ENCODE measurements around the gene RGSL1. TPM values are rescaled to one million over a fixed set of nuclear protein-coding genes. Genes with fewer than 3 reads are reported as not detected.

The RGSL1 gene
- total RNA-seq, 2 experiments from 2014 or later: not detected

GRCh38 chr1:182457844-182458243 is 7.9 kb downstream of the RGSL1 start:
- peaks cover 43% of the 10 kb centered on the region for H3K27me3 Mint-ChIP-seq
- no peaks in the 10 kb centered on the region for H3K36me3 Mint-ChIP-seq (ENCODE audit: low read depth)
- POLR2A ChIA-PET: no interaction called here
- no peak overlapping the region for H3K4me3 Mint-ChIP-seq
- H3K4me1 Mint-ChIP-seq: no peaks in the 10 kb centered on the region
- CTCF ChIA-PET: interaction anchor here (0.6 kb wide), 1 partner anchor 192 kb away, joined by 3 read pairs; no protein-coding TSS in a partner anchor
- H3K9me3 Mint-ChIP-seq: no peaks in the 10 kb centered on the region
- H3K27ac Mint-ChIP-seq: no peak overlapping the region
- DNase-seq: no peak

DNA sequence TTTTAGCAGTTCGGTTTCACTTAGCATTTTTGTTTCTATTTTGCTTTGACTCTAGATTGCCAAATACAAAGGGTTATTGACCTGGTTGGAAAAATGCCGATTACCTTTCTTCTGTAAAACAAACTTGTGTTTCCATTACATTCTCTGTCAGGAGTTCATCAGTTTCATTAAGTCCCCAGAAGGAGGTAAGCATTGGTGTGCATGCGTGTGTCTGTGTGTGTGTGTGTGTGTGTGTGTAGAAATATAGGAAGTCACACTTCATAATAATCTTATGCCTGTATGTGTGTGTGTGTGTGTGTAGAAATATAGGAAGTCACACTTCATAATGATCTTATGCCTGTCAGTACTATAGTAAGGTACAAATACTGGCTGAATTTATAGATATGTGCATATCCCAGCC is 10.0 kb downstream of the RGSL1 start:
- no peak overlapping the region for H3K27ac Mint-ChIP-seq
- POLR2A ChIA-PET: no interaction called here
- no peak for DNase-seq
- CTCF ChIA-PET: no interaction called here
- no peaks in the 10 kb centered on the region for H3K9me3 Mint-ChIP-seq
- no peaks in the 10 kb centered on the region for H3K36me3 Mint-ChIP-seq (ENCODE audit: low read depth)
- peaks cover 34% of the 10 kb centered on the region for H3K27me3 Mint-ChIP-seq
- H3K4me3 Mint-ChIP-seq: no peak overlapping the region
- H3K4me1 Mint-ChIP-seq: no peaks in the 10 kb centered on the region

DNA sequence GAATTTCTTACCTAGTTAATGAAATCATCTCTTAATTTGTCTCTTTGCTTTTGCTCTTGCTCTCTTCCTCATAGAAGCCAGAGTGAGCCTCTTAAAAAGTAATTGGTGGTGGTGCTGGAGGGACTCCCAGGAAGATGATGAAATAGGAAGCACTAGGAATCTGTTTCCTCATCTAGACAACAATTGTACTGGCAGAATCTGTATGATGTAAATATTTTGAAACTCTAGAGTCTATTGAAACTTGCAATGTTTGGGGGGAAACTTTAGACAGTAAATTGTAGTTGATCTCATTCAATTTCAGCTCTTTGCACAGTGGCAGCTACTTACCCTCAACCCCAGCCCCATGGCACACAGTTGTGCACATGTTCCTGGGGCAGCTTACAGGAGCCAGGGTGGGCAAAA is 10.6 kb downstream of the RGSL1 start:
- ChIA-PET POLR2A (no interaction called here), CTCF (no interaction called here)
- DNase-seq: no peak
- no peak overlapping the region for H3K4me3 Mint-ChIP-seq
- no peaks in the 10 kb centered on the region for H3K4me1 Mint-ChIP-seq
- no peaks in the 10 kb centered on the region for H3K9me3 Mint-ChIP-seq
- peaks cover 33% of the 10 kb centered on the region for H3K27me3 Mint-ChIP-seq
- H3K27ac Mint-ChIP-seq: no peak overlapping the region
- H3K36me3 Mint-ChIP-seq (ENCODE audit: low read depth): no peaks in the 10 kb centered on the region

- POLR2A ChIA-PET: no interaction called here
- CTCF ChIA-PET: no interaction called here
- peaks cover 27% of the 10 kb centered on the region for H3K27me3 Mint-ChIP-seq
- DNase-seq: no peak
- no peaks in the 10 kb centered on the region for H3K4me1 Mint-ChIP-seq
- no peaks in the 10 kb centered on the region for H3K36me3 Mint-ChIP-seq (ENCODE audit: low read depth)
- no peak overlapping the region for H3K4me3 Mint-ChIP-seq
- H3K27ac Mint-ChIP-seq: no peak overlapping the region
- peaks cover 3% of the 10 kb centered on the region for H3K9me3 Mint-ChIP-seq
Measured at GRCh38 chr1:182473556-182473955, 23.6 kb downstream of the RGSL1 start.

DNA sequence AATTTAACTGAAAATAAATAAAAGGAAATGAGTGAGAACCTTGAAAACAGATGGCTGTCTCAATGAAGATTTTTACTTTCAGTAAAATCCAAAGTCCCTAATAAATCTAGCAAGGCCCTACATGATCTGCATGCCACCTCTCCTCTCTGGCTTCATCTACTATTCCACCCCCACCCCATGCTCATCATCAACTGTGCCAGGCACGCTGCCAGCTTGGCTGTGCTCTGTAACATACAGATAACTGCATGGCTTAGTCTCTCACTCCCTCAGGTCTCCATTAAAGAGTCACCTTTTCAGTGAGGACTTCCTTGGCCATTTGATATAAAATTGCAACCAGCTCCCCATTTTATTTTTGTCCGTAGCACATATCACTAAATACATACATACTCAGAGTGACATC is 26.7 kb downstream of the RGSL1 start:
- peaks cover 3% of the 10 kb centered on the region for H3K9me3 Mint-ChIP-seq
- H3K4me3 Mint-ChIP-seq: no peak overlapping the region
- CTCF ChIA-PET: no interaction called here
- DNase-seq: no peak
- no peaks in the 10 kb centered on the region for H3K4me1 Mint-ChIP-seq
- H3K36me3 Mint-ChIP-seq (ENCODE audit: low read depth): no peaks in the 10 kb centered on the region
- H3K27ac Mint-ChIP-seq: no peak overlapping the region
- POLR2A ChIA-PET: no interaction called here
- H3K27me3 Mint-ChIP-seq: peaks cover 21% of the 10 kb centered on the region

GRCh38 chr1:182478238-182478637 is 28.3 kb downstream of the RGSL1 start:
- Mint-ChIP-seq H3K27ac (no peak overlapping the region), H3K27me3 (peaks cover 19% of the 10 kb centered on the region), H3K4me3 (no peak overlapping the region), H3K36me3 (ENCODE audit: low read depth) (no peaks in the 10 kb centered on the region), H3K9me3 (peaks cover 3% of the 10 kb centered on the region), H3K4me1 (no peaks in the 10 kb centered on the region)
- ChIA-PET CTCF (interaction anchor here (0.6 kb wide), 2 partner anchors 94 to 454 kb away, joined by 3 read pairs; no protein-coding TSS in a partner anchor), POLR2A (no interaction called here)
- no peak for DNase-seq

DNA sequence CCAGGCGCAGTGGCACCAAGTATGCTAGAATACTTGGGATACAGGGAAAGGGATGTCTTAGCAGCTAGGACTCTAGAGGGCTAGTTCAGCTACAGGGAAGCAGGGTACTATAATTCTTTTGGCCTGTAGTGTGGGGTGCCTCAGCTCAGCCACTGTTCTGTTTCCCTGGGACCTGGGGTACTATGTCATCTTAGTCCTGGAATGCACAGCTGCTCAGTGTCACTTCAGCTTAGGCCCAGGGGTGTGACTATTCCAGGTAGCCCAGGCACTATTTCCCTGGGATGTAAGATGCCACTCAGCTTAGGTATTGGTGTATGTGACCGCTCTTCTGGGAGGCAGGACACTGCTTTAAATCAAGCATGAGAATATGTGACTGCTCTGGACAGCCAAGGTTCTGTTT is 34.1 kb downstream of the RGSL1 start:
- Mint-ChIP-seq H3K4me3 (no peak overlapping the region), H3K4me1 (no peaks in the 10 kb centered on the region), H3K9me3 (no peaks in the 10 kb centered on the region), H3K27ac (no peak overlapping the region), H3K27me3 (peaks cover 8% of the 10 kb centered on the region), H3K36me3 (ENCODE audit: low read depth) (no peaks in the 10 kb centered on the region)
- POLR2A ChIA-PET: no interaction called here
- CTCF ChIA-PET: interaction anchor here (1.0 to 1.7 kb wide), 2 partner anchors 10 to 30 kb away, joined by 3 to 5 read pairs; no protein-coding TSS in a partner anchor
- no peak for DNase-seq

DNA sequence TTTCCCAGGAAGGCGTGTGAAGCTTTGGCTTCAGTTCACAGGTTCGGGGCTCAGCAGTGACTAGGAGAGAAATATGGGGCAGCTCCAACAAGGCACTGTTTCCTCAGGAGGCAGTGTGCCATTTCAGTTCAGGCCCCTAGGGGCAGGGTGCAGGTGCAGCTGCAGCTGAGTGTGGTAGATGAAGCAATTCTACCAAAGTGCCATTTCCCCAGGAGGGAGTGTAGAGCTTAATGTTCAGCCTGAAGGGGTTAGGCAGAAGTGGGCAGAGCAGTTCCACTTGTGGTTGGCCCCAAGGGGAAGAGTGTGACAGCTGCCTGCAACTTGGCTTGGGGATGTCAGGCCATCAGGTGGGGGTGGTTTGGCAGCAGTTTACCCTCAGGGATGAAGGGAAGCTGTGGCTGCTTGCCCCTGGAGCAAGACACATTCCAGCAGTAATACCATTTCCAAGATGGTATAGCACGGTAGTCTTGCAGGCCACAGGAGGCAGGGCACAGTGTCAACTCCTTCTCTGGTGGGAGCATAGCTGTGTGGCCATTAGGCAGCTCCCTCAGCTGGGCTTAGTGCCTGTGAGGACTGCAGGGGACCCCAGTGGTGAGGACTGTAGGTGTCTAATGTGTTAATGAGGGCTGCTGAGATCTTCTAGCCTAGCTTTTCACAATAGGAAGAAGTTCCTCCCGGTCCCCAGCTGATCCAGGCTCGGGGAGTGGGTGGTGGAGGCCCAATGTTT is 34.7 kb downstream of the RGSL1 start:
- Mint-ChIP-seq H3K27me3 (peaks cover 5% of the 10 kb centered on the region), H3K4me3 (no peak overlapping the region), H3K4me1 (no peaks in the 10 kb centered on the region), H3K27ac (no peak overlapping the region), H3K36me3 (ENCODE audit: low read depth) (no peaks in the 10 kb centered on the region), H3K9me3 (no peaks in the 10 kb centered on the region)
- no peak for DNase-seq
- ChIA-PET POLR2A (no interaction called here), CTCF (interaction anchor here (1.0 to 1.7 kb wide), 2 partner anchors 9 to 29 kb away, joined by 3 to 5 read pairs; no protein-coding TSS in a partner anchor)

DNA sequence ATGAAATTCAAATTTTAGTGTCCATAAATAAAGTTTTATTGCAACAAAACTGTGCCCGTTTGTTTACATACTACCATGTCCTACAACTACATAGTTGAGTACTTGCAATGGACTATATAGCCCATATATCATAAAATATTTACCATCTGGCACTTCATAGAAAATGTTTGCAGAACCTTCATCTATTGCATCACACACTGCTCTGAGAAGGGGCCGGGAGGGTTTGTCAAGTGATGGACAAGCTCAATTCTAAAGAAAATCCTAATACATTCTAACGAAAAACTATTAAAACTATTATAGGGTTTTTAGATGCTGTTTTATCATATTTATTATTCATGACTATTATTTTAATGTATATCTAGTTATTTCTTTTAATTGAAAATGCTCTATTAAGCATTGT is 35.9 kb downstream of the RGSL1 start:
- H3K36me3 Mint-ChIP-seq (ENCODE audit: low read depth): no peaks in the 10 kb centered on the region
- no peaks in the 10 kb centered on the region for H3K9me3 Mint-ChIP-seq
- ChIA-PET POLR2A (no interaction called here), CTCF (no interaction called here)
- no peaks in the 10 kb centered on the region for H3K4me1 Mint-ChIP-seq
- H3K4me3 Mint-ChIP-seq: no peak overlapping the region
- peaks cover 3% of the 10 kb centered on the region for H3K27me3 Mint-ChIP-seq
- DNase-seq: no peak
- no peak overlapping the region for H3K27ac Mint-ChIP-seq

DNA sequence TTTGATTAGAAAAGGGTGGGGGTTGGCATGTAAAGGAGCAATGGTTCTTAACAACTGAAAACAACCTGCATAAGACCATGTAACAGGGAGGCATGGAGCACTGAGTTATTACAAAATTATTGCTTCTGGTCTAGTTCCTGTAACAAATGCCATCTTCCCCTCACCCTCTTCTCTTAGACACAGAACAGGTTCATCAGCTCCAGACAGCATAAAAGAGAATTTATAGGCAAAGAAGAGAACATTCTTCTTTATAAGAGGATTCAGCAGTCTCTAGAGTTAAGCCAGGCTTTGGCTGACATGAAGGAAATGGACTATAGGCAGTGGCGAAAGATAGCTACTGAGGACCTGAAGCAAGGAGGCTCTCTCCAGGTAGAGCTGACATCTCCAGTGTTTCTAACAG is 38.9 kb downstream of the RGSL1 start:
- no peak overlapping the region for H3K4me3 Mint-ChIP-seq
- H3K27me3 Mint-ChIP-seq: peaks cover 3% of the 10 kb centered on the region
- no peaks in the 10 kb centered on the region for H3K4me1 Mint-ChIP-seq
- POLR2A ChIA-PET: no interaction called here
- no peaks in the 10 kb centered on the region for H3K9me3 Mint-ChIP-seq
- CTCF ChIA-PET: no interaction called here
- DNase-seq: no peak
- H3K27ac Mint-ChIP-seq: no peak overlapping the region
- no peaks in the 10 kb centered on the region for H3K36me3 Mint-ChIP-seq (ENCODE audit: low read depth)

GRCh38 chr1:182493063-182493462 is 43.1 kb downstream of the RGSL1 start:
- no peaks in the 10 kb centered on the region for H3K4me1 Mint-ChIP-seq
- no peaks in the 10 kb centered on the region for H3K36me3 Mint-ChIP-seq (ENCODE audit: low read depth)
- no peak overlapping the region for H3K27ac Mint-ChIP-seq
- ChIA-PET CTCF (interaction anchor here (2.0 kb wide), 1 partner anchor 9 kb away, joined by 5 read pairs; no protein-coding TSS in a partner anchor), POLR2A (no interaction called here)
- DNase-seq: no peak
- H3K4me3 Mint-ChIP-seq: no peak overlapping the region
- no peaks in the 10 kb centered on the region for H3K9me3 Mint-ChIP-seq
- peaks cover 6% of the 10 kb centered on the region for H3K27me3 Mint-ChIP-seq

- Mint-ChIP-seq H3K4me1 (no peaks in the 10 kb centered on the region), H3K9me3 (no peaks in the 10 kb centered on the region), H3K36me3 (ENCODE audit: low read depth) (no peaks in the 10 kb centered on the region), H3K4me3 (no peak overlapping the region), H3K27ac (no peak overlapping the region), H3K27me3 (peaks cover 11% of the 10 kb centered on the region)
- ChIA-PET CTCF (no interaction called here), POLR2A (no interaction called here)
- no peak for DNase-seq
Measured at GRCh38 chr1:182495002-182495401, 45.1 kb downstream of the RGSL1 start.

GRCh38 chr1:182495693-182496092 is 45.7 kb downstream of the RGSL1 start:
- DNase-seq: no peak
- no peaks in the 10 kb centered on the region for H3K9me3 Mint-ChIP-seq
- H3K4me3 Mint-ChIP-seq: no peak overlapping the region
- CTCF ChIA-PET: no interaction called here
- H3K27me3 Mint-ChIP-seq: peaks cover 11% of the 10 kb centered on the region
- POLR2A ChIA-PET: no interaction called here
- no peaks in the 10 kb centered on the region for H3K4me1 Mint-ChIP-seq
- no peaks in the 10 kb centered on the region for H3K36me3 Mint-ChIP-seq (ENCODE audit: low read depth)
- H3K27ac Mint-ChIP-seq: no peak overlapping the region

DNA sequence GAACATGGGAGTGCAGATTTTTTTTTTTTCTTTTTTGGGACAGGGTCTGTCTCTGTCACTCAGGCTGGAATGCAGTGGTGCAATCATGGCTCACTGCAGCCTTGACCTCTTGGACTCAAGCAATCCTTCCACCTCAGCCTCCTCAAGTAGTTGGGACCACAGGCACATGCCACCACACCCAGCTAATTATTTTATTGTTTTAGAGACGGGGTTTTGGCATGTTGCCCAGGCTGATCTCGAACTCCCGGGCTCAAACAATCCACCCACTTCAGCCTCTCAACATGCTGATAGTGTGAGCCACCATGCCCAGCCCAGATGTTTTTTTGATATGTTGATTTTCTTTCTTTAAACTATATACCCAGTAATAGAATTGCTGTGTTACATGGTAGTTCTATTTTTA is 57.7 kb downstream of the RGSL1 start:
- CTCF ChIA-PET: no interaction called here
- Mint-ChIP-seq H3K4me1 (no peaks in the 10 kb centered on the region), H3K4me3 (no peak overlapping the region), H3K27me3 (peaks cover 9% of the 10 kb centered on the region), H3K9me3 (peaks cover 4% of the 10 kb centered on the region), H3K27ac (no peak overlapping the region), H3K36me3 (ENCODE audit: low read depth) (no peaks in the 10 kb centered on the region)
- POLR2A ChIA-PET: no interaction called here
- DNase-seq: no peak
